Right lobe of liver (tissue), 6 donors: ENCODE data around the gene YES1. TPM values are rescaled to one million over a fixed set of nuclear protein-coding genes. Genes with fewer than 3 reads are reported as not detected.
A peak's percentile ranks its signal among the peaks of the same experiment; 100 is the strongest.

ENCODE experiments used
- ATAC-seq, 4 donors: fragments of 200-7000 bp; cut with Tn5 transposase; one replicate each; pipeline ENCODE4 v1.9.1; 2020; ENCODE audit warnings: mild to moderate bottlenecking in 4 of 4, moderate library complexity in 4 of 4
- DNase-seq, 3 donors: peaks; one replicate each; pipeline ENCODE4 v3.0.0-alpha.2; 2020
- H3K27ac ChIP-seq, 3 donors: fragments of 200-600 bp; one replicate each; pipeline ENCODE4 v1.8.0; 2022
- H3K27me3 ChIP-seq, 2 donors: fragments of 200-600 bp; one replicate each; pipeline ENCODE4 v1.8.0; 2022
- H3K36me3 ChIP-seq, 4 donors: fragments of 200-600 bp; sonication (generic) in 1 of 4; one replicate each; pipeline versions ENCODE4 v1.5.1 to v1.8.0; 2017 to 2022; ENCODE audit warnings: control low read depth in 1 of 4
- H3K4me1 ChIP-seq, 4 donors: fragments of 200-600 bp; sonication (generic) in 1 of 4; one replicate each; pipeline versions ENCODE4 v1.5.1 to v1.8.0; 2017 to 2022; ENCODE audit warnings: control low read depth in 1 of 4
- H3K4me3 ChIP-seq, 3 donors: fragments of 200-600 bp; one replicate each; pipeline ENCODE4 v1.8.0; 2022
- H3K9me3 ChIP-seq, 4 donors: fragments of 200-600 bp; sonication (generic) in 1 of 4; one replicate each; pipeline versions ENCODE4 v1.5.1 to v1.8.0; 2017 to 2022; ENCODE audit warnings: control low read depth in 1 of 4
- POLR2A ChIP-seq: fragments of 450-650 bp; IDR thresholded peaks from one replicate; pipeline ENCODE4 v1.6.1; 2017; ENCODE audit warnings: antibody characterized with exemption, mild to moderate bottlenecking
- WGBS: methylation state at CpG from one replicate; pipeline ENCODE4 v1.1.6; 2018; ENCODE audit warnings: low coverage, low lambda C conversion rate; ENCODE audit not compliant: insufficient coverage; ENCODE audit errors: missing lambda C conversion rate; 5-methylcytosine and 5-hydroxymethylcytosine counted together
- intact Hi-C, 2 donors: fragments of 100-400 bp; cut with DNase I; formaldehyde crosslinking; loops; one replicate each; pipeline versions ENCODE4 v1.11.2 to v1.14.1; 2022
- total RNA-seq, 6 experiments: library from RNA; depleted of rRNA in 2 of 6; stranded (reverse); fragments of >200 nt in 2 of 6; fragmentation: NEBNext Ultra II Directional in 3 of 6; extraction: Animal tissue kit (Norgen Biotek cat#: 25700) in 3 of 6; gene quantifications; one replicate each; pipeline versions ENCODE4 v1.1.0 to v1.2.4, GENCODE V29; 2016 to 2023
- TF ChIP-seq, protein P1 (sequence below), 4 donors: fragments of 200-600 bp in 3 of 4; fragments of 450-650 bp in 1 of 4; IDR thresholded peaks; one replicate each; pipeline versions ENCODE4 v1.5.1 to v1.8.0; 2016 to 2022; ENCODE audit warnings: antibody characterized with exemption in 4 of 4, mild to moderate bottlenecking in 2 of 4
- donor health status: DM: no; HTN: yes; CAD: no.
- donor health status: DM: no; HTN: no; CAD: no.
- donor health status: DM: no; HTN: no; CAD: no.
- donor health status: DM: no; HTN: yes; CAD: no.
- donor health status: DM: no; HTN: yes; CAD: no.

The YES1 gene
- total RNA-seq, 6 experiments from 2014 or later, result 30.6 to 79.8 (median 43.2) TPM

DNA sequence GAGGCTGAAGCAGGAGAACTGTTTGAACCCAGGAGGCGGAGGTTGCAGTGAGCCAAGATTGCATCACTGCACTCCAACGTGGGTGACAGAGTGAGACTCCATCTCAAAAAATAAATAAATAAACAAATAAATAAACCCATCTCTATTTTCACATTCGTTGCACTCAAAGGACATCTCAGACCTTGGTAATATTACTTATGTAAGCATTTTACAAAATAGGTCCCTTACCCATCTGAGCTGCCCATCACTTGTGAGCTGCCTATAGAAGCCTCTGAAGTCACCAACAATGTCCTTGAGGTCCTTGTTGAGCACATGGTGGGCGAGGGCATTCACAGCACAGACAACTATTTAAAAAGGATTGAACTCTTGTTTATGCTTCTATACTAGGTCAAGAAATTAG lies 115.0 kb downstream of the YES1 start:
- H3K36me3 ChIP-seq, result peaks cover 0 to 33% (median 7%) of the 10 kb centered on the region in 4 donors
- intact Hi-C loops, result no loop called here
- no peak for ATAC-seq

DNA sequence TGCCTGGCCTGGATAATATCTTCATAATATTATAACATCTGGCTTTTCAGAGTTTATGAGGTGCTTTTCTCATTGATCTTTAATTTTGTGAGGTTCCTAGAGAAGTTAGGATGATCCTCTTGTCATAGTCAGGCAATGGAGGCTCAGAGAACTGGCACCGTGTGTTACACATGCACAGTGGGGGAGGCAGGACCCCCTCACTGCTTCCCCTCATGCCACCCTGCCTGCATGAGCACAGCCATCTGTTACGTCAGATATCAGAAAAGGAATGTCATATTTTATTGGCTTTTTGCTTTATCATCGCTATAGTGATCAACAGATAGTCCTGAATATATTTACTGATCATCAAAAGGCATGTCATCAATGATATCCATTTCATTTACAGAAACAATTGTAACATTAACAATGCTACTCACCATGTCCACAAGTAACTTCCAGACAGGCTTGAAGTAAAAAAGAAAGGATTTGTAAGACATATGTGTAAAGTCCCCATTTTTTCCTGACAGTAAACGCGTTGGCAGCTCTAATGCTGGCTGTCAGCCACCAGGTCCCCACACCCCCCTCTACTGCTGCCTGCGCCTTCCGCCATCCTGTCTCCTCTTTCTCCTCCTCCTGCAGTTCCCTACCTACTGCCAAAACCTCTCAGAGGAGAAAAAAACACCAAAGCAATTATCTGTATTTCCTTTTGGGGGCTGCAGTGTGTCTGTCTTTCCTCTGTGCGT lies 118.4 kb downstream of the YES1 start:
- H3K27ac ChIP-seq, result no peak overlapping the region
- DNase-seq (no peak), ATAC-seq (peak in 1 of 4 donors; percentile 17)
- H3K4me3 ChIP-seq, result no peak overlapping the region
- H3K27me3 ChIP-seq, result no peaks in the 10 kb centered on the region
- peaks cover 0 to 49% (median 7%) of the 10 kb centered on the region in 4 donors for H3K36me3 ChIP-seq
- WGBS, result 79% methylated on average over 4 of the region's 8 CpGs
- no peaks in the 10 kb centered on the region for H3K9me3 ChIP-seq
- no peaks in the 10 kb centered on the region for H3K4me1 ChIP-seq
- intact Hi-C loops, result no loop called here
- TF ChIP-seq, protein P1, sequence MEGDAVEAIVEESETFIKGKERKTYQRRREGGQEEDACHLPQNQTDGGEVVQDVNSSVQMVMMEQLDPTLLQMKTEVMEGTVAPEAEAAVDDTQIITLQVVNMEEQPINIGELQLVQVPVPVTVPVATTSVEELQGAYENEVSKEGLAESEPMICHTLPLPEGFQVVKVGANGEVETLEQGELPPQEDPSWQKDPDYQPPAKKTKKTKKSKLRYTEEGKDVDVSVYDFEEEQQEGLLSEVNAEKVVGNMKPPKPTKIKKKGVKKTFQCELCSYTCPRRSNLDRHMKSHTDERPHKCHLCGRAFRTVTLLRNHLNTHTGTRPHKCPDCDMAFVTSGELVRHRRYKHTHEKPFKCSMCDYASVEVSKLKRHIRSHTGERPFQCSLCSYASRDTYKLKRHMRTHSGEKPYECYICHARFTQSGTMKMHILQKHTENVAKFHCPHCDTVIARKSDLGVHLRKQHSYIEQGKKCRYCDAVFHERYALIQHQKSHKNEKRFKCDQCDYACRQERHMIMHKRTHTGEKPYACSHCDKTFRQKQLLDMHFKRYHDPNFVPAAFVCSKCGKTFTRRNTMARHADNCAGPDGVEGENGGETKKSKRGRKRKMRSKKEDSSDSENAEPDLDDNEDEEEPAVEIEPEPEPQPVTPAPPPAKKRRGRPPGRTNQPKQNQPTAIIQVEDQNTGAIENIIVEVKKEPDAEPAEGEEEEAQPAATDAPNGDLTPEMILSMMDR (IDR thresholded peaks at IDR 0.05), result no peak
- TF ChIP-seq POLR2A, result no peak

More for the DNA sequence above, 115.0 kb downstream of the YES1 start:
- Histone ChIP-seq H3K27me3 (no peaks in the 10 kb centered on the region), H3K9me3 (no peaks in the 10 kb centered on the region), H3K4me3 (no peak overlapping the region), H3K4me1 (no peaks in the 10 kb centered on the region), H3K27ac (no peak overlapping the region)
- TF ChIP-seq, protein P1 (IDR thresholded peaks at IDR 0.05), result no peak
- TF ChIP-seq POLR2A, result no peak
- 100% methylated on average over 4 of the region's 4 CpGs for WGBS
- no peak for DNase-seq

DNA sequence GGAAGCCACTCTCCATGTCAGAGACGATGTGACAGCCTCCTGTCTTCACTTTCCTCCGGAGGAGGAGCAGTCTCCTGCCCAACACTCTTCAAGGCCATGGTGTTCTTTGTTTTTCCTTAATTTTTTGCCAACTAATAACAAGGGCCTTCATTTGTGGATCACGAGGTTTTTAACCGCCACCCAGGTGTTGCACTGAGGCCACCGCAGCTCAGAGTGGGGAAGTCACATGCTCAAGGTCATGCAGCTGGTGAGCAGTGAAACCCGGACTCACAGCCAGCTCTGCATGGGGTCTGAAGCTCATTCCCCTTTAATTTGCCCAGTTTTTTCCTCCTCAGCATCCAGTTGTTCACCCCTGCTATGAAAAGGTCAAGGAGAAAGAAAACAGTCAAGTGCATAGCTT lies 119.2 kb downstream of the YES1 start:
- intact Hi-C loops, result no loop called here
- TF ChIP-seq, protein P1 (IDR thresholded peaks at IDR 0.05), result no peak
- no peak for TF ChIP-seq POLR2A
- Histone ChIP-seq H3K27me3 (no peaks in the 10 kb centered on the region), H3K27ac (no peak overlapping the region), H3K9me3 (no peaks in the 10 kb centered on the region), H3K4me1 (no peaks in the 10 kb centered on the region), H3K36me3 (peaks cover 0 to 52% (median 7%) of the 10 kb centered on the region in 4 donors), H3K4me3 (no peak overlapping the region)
- DNase-seq (no peak), ATAC-seq (no peak)
- 84% methylated on average over 6 of the region's 6 CpGs for WGBS

DNA sequence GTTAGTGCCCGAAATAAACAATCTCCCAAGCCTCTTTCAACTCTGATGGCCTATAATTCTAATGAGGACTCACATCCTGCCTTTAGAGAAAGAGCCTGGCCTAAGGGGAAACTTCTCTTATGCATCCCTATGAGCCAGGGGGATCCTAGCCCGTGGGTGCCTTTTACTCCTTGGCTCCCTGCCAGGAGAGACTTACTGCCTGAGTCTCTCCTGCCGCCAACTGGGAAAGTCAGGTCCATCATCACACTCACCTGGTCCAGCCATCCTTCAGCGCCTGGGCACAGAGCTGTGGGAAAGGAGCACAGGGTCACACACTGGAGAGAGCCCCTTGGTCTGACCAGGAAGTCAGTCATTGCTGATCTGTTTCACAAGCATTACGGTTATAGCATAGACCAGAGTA lies 123.7 kb downstream of the YES1 start:
- H3K9me3 ChIP-seq, result no peaks in the 10 kb centered on the region
- H3K4me3 ChIP-seq, result no peak overlapping the region
- peaks cover 0 to 14% (median 3%) of the 10 kb centered on the region in 4 donors for H3K4me1 ChIP-seq
- peaks cover 0 to 31% (median under 1%) of the 10 kb centered on the region in 4 donors for H3K36me3 ChIP-seq
- intact Hi-C loops, result no loop called here
- no peak for TF ChIP-seq POLR2A
- TF ChIP-seq, protein P1 (IDR thresholded peaks at IDR 0.05), result no peak
- no peaks in the 10 kb centered on the region for H3K27me3 ChIP-seq
- 90% methylated on average over 3 of the region's 5 CpGs for WGBS
- no peak overlapping the region for H3K27ac ChIP-seq
- no peak for DNase-seq
- ATAC-seq, result peak in 1 of 4 donors; percentile 16
